Measurements from ENCODE around the gene ANAPC4.

GRCh38 chr4:25452081-25452480, 75.0 kb downstream of the ANAPC4 start:
- TF ChIP-seq CTCF (IDR thresholded peaks at IDR 0.05) (no peak), POLR2A (IDR thresholded peaks at IDR 0.05) (no peak)

Measured in heart left ventricle (tissue), 13 donors.